Measurements from ENCODE around the gene PTPRT. TPM values are rescaled to one million over a fixed set of nuclear protein-coding genes. Genes with fewer than 3 reads are reported as not detected.
A peak's percentile ranks its signal among the peaks of the same experiment; 100 is the strongest.

Gene PTPRT
- total RNA-seq, 1 donor from 2014 or later = not detected

GRCh38 chr20:42894483-42894882 lies 295.2 kb downstream of the PTPRT start:
- Histone ChIP-seq H3K27me3 (no peaks in the 10 kb centered on the region), H3K9me3 (no peaks in the 10 kb centered on the region), H3K36me3 (no peaks in the 10 kb centered on the region), H3K27ac (no peak overlapping the region), H3K4me1 (no peaks in the 10 kb centered on the region), H3K4me3 (no peak overlapping the region)
- DNase-seq (ENCODE audit: extremely low spot score in 2 of 2) = peak in 1 of 2 donors; percentile 46
- TF ChIP-seq CTCF (IDR thresholded peaks at IDR 0.05) = no peak
- TF ChIP-seq POLR2AphosphoS5 (IDR thresholded peaks at IDR 0.05; ENCODE audit: insufficient read depth in 1 of 2, low read depth in 1 of 2) = no peak
- TF ChIP-seq POLR2A (IDR thresholded peaks at IDR 0.05) = no peak
- intact Hi-C loops (cut with DNase I) = no loop called here

GRCh38 chr20:42889517-42889916 lies 300.2 kb downstream of the PTPRT start:
- Histone ChIP-seq H3K27ac (no peak overlapping the region), H3K4me1 (no peaks in the 10 kb centered on the region), H3K9me3 (no peaks in the 10 kb centered on the region), H3K27me3 (no peaks in the 10 kb centered on the region), H3K36me3 (no peaks in the 10 kb centered on the region), H3K4me3 (no peak overlapping the region)
- intact Hi-C loops (cut with DNase I) = no loop called here
- DNase-seq (ENCODE audit: extremely low spot score in 2 of 2) = no peak
- TF ChIP-seq POLR2AphosphoS5 (IDR thresholded peaks at IDR 0.05; ENCODE audit: insufficient read depth in 1 of 2, low read depth in 1 of 2) (no peak), CTCF (IDR thresholded peaks at IDR 0.05) (no peak), POLR2A (IDR thresholded peaks at IDR 0.05) (no peak)

DNA sequence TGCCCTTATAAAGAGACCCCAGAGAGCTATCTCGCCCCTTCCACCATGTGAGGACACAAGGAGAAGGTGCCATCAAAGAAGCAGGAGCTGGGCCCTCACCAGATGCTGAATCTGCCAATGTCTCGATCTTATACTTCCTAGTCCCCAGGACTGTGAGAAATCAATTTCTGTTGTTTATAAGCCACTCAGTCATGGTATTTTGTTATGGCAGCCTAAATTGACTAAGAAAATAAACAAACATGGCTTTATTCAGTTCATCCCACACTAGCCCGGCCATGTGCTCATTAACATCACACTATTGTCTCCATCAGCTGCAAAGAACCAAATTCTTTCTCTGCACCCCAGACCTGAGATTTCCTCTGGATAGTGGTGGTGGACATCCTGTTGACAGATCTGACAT lies 302.4 kb downstream of the PTPRT start:
- intact Hi-C loops (cut with DNase I) = no loop called here
- TF ChIP-seq CTCF (IDR thresholded peaks at IDR 0.05) (no peak), POLR2AphosphoS5 (IDR thresholded peaks at IDR 0.05; ENCODE audit: insufficient read depth in 1 of 2, low read depth in 1 of 2) (no peak), POLR2A (IDR thresholded peaks at IDR 0.05) (no peak)
- H3K4me3 ChIP-seq = no peak overlapping the region
- no peak overlapping the region for H3K27ac ChIP-seq
- no peaks in the 10 kb centered on the region for H3K4me1 ChIP-seq
- DNase-seq (ENCODE audit: extremely low spot score in 2 of 2) = no peak
- H3K36me3 ChIP-seq = no peaks in the 10 kb centered on the region
- H3K27me3 ChIP-seq = no peaks in the 10 kb centered on the region
- H3K9me3 ChIP-seq = no peaks in the 10 kb centered on the region

GRCh38 chr20:42886801-42887200 lies 302.9 kb downstream of the PTPRT start:
- no peaks in the 10 kb centered on the region for H3K4me1 ChIP-seq
- H3K27ac ChIP-seq = no peak overlapping the region
- H3K27me3 ChIP-seq = no peaks in the 10 kb centered on the region
- no peak for DNase-seq (ENCODE audit: extremely low spot score in 2 of 2)
- no peaks in the 10 kb centered on the region for H3K36me3 ChIP-seq
- no peak overlapping the region for H3K4me3 ChIP-seq
- intact Hi-C loops (cut with DNase I) = no loop called here
- TF ChIP-seq POLR2AphosphoS5 (IDR thresholded peaks at IDR 0.05; ENCODE audit: insufficient read depth in 1 of 2, low read depth in 1 of 2) = no peak
- H3K9me3 ChIP-seq = no peaks in the 10 kb centered on the region

DNA sequence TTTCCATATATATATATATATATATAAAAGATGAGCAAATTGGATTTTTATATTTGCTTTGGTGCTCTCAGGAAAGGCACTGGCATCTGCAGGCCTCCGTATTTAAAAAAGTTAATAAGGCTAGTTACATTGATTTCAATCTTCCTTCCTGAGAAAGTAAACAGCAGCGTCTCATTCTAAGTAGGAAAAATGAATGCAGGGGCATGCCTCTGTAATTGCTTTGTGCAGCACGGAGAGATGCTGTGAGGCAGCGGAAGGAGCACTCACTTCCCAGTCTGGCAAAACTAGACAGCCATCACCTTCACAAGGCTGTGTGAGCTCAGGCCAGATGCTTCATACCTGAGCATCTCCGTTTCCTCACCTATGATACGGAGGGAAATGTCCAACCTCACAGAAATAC lies 303.7 kb downstream of the PTPRT start:
- Histone ChIP-seq H3K9me3 (no peaks in the 10 kb centered on the region), H3K4me3 (no peak overlapping the region), H3K4me1 (no peaks in the 10 kb centered on the region), H3K27ac (no peak overlapping the region), H3K36me3 (no peaks in the 10 kb centered on the region), H3K27me3 (no peaks in the 10 kb centered on the region)
- no peak for TF ChIP-seq POLR2AphosphoS5 (IDR thresholded peaks at IDR 0.05; ENCODE audit: insufficient read depth in 1 of 2, low read depth in 1 of 2)
- no peak for TF ChIP-seq POLR2A (IDR thresholded peaks at IDR 0.05)
- TF ChIP-seq CTCF (IDR thresholded peaks at IDR 0.05) = no peak
- DNase-seq (ENCODE audit: extremely low spot score in 2 of 2) = no peak
- intact Hi-C loops (cut with DNase I) = no loop called here

DNA sequence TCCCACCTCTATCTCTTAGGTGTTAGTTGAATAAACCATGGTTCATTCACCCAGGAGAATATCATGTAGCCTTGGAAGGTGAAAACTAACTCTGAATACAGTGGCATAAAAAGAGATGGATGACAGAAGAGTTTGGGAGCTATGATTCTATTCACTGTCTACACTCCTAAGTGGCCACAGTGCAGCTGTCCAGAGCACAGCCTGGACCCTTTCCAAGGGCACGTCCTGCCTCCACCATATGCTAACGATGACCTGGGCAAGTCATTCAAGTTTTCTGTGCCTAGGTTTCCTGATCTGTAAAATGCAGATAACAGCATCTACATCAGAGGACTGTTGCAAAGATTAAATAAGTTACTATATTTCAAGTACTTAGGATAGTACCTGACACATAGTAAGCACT lies 314.1 kb downstream of the PTPRT start:
- Histone ChIP-seq H3K27ac (no peak overlapping the region), H3K9me3 (no peaks in the 10 kb centered on the region), H3K4me3 (no peak overlapping the region), H3K4me1 (no peaks in the 10 kb centered on the region), H3K36me3 (no peaks in the 10 kb centered on the region), H3K27me3 (no peaks in the 10 kb centered on the region)
- intact Hi-C loops (cut with DNase I) = no loop called here
- DNase-seq (ENCODE audit: extremely low spot score in 2 of 2) = no peak
- TF ChIP-seq POLR2AphosphoS5 (IDR thresholded peaks at IDR 0.05; ENCODE audit: insufficient read depth in 1 of 2, low read depth in 1 of 2) = no peak
- no peak for TF ChIP-seq CTCF (IDR thresholded peaks at IDR 0.05)
- TF ChIP-seq POLR2A (IDR thresholded peaks at IDR 0.05) = no peak
